NCI-H2171 treated with DMSO at 0.1 percent for 48 hours (cell line): ENCODE data around the gene AP1AR.

ENCODE experiments used
- DNase-seq: peaks from one replicate; lab custom pipeline; 2025; lab: John Stamatoyannopoulos, UW

The AP1AR gene

DNA sequence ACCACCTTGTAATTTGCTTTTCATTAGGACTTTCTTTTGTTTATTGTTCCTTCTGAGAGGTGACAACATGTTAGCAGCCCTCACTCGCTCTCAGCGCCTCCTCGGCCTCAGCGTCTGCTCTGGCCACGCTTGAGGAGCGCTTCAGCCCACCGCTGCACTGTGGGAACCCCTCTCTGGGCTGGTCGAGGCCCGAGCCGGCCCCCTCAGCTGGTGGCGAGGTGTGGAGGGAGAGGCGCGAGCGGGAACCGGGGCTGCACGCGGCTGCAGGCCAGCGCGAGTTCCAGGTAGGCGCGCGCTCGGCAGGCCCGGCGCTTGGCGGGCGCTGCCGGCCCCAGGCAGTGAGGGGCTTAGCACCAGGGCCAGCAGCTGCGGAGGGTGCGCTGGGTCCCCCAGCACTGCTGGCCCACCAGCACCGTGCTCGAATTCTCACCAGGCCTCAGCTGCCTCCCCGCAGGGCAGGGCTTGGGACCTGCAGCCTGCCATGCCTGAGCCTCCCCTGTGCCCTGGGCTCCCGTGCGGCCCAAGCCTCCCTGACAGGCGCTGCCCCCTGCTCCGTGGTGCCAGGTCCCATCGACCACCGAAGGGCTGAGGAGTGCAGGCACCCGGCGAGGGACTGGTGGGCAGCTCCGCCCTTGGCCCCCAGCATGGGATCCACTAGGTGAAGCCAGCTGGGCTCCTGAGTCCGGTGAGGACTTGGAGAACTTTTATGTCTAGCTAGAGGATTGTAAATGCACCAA, 9.2 kb upstream of the AP1AR start:
- no peak for DNase-seq

DNA sequence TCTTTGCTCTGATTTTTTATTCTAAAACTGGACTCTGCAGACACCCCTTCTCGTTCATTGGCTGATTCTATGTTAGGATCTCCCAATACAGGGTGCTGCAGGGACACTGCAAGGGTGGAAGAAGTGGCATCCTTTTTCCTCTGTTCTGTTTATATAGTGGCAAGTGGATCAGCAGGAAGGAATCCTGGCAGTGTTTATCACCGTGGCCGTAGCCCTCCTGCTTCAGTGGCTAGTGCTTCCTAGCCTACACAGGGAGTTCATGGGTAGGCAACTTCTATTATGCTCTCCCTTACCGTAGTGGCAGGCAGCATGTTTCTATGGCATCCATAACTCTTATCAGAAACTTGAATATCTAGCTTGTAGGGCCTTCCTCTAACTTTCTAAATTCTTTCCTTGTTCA, 6.4 kb upstream of the AP1AR start:
- DNase-seq, result no peak

DNA sequence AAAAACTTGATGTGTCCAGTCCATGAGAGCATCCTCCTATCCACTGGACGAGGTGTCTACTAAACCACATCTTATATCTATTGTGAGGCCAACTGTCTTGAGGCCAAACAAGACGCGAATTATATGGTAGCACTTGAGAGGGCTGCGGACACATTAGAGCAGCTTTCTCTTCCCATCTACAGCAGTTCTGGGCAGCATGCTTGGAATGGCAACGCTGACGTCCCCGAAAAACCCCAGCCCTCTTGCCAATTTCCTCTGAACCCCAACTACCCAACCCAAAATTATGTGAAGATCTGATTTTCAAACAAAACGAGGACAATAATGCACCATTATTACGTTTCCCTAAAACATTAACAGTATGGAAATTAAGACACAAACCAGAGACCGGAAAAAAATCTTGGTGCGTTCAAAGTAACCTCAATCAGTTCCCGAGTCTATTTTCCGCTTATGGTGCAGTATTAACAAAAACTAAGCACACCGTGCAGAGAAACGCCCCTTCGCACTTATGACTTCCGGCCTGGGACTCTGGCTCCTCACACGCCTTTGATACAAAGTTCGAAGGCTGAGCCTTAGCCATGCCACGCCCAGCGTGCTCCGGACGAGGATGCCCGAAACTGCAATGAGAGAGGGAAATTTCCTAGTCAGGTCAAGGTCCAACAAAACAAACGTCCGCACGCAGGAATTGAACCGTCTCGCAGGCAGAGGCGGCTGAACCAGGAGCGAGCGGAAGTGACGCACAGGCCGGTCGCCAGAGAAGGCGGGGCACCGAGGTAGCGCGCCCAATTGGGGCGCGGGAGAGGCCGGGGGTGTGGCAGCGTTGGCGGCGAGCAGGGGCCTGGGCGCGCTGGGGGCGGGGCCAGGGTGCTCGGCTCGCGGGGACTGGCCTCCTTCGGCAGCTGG, 458 bp upstream of the AP1AR start:
- peak; percentile 85 for DNase-seq

DNA sequence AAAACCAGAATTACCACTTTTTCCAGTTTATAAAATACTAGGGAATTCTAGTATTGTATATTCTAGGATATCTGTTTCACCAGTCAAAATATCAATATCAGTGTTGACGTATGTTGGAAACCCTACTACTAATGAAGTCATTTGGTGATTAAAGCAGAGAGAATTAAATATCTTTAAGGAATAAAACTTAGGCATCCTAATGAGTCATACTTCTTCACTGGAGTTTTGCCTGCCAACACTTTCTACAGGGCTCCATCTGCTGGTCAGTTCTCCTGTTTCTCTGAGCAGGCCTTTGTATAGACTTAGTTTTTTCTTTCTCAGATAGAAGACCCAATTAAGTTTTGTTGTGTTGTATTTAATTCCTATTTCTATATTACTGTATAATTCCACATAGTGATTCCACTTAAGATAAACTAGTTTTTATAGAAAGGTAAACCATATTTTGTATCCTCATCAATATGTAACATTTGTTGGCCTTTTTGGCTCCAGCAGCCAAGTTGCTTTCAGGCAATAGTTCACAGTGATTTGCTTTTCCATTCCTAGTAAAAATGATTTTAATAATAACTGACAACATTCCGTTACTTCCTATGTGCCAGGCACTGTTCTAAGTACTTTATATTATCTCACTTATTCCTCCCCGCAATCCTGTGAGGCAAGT, 3.5 kb downstream of the AP1AR start:
- DNase-seq, result peak; percentile 33

DNA sequence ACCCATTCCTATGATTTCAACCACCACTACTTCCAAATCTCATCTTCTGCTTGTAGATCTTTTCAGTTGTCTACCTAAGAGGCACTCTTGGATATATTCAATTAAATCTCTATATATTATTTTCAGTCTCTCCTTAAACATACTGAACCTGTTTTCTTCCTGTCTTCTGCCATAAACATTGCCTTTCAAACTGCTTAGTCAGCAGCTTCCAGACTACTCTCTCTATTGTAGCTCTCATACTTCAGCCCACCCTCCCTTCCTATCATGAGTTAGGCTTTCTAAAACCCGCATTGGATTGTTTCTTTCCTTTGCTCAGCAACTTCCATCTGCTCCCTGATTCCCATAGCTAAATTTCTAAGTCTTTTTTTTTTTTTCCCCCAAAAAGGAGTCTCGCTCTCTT, 4.5 kb downstream of the AP1AR start:
- DNase-seq, result no peak

DNA sequence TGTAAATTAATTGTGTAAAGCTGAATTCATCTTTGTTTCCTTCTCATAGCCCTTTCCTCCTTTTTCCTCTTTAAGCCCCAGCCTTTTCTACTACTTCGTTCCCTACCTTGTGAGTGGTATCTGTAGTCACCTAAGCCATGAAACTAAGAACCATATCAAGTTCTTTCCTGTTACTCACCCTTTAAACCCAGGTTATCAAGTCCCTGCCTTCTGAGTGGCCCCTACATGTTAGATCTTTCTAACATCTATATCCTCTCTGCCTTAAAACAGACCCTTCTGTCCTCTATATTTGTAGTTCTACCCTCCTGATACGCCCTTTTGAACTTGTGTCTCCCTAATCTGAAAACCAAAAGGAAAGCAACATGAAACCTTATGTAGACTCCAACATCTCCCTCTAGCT, 7.2 kb downstream of the AP1AR start:
- no peak for DNase-seq

DNA sequence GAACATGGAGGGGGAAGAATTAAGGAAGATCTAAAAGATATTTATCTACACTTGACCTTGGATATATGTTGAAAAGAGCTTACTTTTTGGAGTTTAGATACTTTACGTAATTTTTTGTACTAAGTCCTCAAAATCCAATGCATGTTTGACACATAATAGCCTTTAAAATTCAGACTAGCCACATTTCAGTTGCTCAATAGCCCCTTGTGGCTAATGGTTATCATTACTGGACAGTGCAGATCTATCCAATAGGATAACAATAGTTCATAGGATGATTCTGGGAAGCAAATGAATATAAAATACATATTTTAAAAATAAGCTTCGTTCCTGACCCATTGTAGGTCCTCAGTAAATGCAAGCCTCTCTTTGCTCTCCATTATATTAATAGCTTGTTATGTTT, 13.8 kb downstream of the AP1AR start:
- DNase-seq, result no peak

DNA sequence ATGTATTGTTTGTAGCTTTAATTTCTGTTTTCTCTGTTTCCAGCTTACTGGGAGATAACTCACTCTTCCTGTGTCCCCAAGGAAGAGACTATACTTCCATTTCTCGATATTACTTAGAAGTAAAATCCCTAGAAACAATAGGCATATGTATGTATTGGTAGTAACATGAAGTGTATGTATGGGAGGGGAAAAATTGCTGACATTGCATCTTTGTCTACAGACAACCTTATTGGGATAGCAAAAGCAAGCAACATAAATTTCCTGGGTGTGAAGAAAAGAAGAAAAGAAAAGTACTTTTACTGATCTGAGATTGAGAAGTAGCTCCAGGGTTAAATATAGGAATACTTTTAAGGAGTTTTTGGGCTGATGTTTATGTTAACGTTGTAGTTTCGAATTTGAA, 15.4 kb downstream of the AP1AR start:
- DNase-seq, result no peak

DNA sequence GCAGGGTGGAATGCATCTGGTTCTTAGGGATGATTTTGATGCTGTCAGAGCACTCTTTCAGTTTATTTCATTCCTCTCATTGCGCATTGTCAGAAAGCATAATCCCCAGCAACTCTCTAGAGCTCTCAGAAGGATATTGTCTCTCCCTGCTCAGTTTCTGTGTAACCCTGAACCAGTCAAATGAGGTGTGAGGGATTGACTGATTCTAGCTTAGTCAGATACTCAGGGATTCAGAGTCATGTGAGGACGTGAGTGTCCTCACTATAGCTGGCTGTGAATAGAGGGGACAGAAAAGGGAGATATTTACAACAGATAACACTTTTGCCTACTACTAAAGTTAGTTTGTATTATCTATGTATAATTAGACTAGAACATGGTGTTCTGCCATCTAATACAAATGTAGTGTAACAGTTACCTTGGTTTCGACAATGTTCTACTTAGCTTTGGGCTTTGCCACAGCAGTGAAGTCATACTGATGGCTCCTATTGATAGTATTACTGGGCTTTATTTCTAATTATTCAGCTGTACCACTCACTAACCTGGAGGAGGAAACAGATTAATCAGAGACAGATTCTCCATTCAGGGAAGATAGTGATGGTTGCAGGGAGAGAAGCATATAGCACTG, 19.5 kb downstream of the AP1AR start:
- no peak for DNase-seq

DNA sequence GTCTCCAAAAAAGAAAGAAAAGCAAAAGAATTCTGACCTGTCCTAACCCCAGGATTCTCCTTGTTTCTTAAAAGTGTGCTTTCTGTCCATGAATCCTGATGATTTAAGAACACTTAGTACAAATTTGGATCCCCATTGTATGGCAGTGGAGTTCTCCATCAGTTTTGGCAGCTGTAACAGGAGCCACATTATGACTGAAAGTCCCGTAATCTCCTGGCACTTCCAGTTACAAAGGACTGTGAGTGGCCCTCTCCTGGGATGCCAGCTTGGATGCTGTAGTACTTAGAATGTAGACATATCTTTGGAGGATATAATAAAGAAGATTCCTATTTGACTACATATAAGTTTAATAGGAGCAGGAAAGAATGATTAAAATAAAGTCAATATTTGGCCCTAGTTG, 20.6 kb downstream of the AP1AR start:
- DNase-seq, result no peak

DNA sequence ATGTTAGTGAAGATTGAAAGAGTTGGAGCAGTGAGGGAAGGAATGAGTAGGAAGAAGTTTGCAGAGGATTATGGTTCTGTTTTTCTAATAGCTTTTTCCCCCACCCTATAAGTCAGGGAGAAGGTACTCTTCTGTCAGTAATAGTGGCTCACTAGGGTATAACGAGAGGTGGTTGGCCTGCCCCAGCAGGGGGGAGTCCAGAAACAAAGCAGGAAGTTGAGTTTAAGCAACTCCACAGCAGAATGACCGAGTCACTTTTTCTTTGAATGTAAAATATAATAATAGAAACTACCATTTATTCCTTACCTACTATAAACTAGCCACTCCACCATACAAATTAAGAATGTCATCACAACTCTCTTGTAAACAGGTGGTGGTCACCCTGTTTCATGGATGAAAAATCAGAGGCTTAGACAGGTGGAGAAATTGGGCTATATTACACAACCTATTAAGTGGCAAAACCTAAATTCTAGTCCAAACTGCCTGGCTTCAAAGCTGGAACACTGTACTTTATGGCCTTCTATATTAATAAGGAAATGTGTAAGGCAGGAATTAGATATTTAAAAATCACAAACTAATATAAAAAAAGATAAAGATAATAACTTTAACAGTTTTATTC, 21.9 kb downstream of the AP1AR start:
- DNase-seq, result no peak

DNA sequence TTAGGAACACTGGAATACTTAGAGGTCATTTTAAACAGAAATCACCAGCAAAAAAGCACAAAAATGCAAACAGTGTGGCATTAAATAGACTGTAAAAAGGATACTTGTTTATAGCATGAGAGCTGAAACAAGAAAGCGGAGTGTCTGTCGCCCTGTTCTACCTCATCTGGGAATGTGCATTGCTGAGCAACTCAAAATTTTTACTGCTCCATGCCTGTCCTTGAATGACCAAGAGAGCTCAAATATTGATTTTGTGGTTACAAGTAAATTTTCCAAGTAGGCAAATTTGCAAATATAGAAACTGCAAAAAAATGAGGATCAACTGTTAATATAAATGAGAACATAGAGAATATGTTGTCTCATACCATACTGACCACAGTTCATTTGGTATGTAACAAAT, 25.5 kb downstream of the AP1AR start:
- DNase-seq, result no peak

DNA sequence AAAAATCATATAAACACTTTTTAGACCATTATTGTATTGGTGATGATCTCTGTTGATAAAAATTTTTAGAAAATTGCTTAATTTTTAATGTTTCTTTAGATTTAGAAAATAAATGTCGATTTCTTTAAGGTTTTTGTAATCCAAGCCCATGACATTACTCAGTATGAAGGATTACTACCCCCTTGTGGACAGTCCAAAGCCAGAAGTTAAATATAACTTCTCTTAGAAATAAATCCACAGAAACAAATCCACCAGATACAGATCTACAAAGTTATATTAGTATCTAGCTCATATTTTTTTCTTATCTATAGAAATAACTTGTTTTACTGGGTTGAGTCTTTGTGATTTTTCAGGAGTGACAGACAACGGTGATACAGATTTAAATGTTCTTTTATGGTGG, 35.2 kb downstream of the AP1AR start:
- no peak for DNase-seq

DNA sequence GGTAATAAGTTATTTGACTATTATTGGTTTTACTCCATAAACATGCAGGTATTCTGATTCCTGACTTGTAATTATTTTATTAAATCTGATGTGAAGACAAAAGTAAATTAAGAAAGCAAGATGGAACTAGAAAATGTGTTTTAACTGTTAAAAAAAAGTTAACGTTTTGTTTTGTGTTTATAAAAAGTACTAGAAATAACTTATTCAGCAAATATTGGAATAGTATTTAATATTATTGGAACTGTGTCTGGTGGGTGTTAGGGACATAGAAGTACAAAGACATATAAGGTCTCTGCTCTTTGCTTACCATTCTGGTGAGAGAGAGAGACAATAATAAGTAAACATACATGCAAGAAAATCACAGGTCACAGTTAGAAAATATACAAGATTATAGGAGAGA, 38.5 kb downstream of the AP1AR start:
- no peak for DNase-seq

DNA sequence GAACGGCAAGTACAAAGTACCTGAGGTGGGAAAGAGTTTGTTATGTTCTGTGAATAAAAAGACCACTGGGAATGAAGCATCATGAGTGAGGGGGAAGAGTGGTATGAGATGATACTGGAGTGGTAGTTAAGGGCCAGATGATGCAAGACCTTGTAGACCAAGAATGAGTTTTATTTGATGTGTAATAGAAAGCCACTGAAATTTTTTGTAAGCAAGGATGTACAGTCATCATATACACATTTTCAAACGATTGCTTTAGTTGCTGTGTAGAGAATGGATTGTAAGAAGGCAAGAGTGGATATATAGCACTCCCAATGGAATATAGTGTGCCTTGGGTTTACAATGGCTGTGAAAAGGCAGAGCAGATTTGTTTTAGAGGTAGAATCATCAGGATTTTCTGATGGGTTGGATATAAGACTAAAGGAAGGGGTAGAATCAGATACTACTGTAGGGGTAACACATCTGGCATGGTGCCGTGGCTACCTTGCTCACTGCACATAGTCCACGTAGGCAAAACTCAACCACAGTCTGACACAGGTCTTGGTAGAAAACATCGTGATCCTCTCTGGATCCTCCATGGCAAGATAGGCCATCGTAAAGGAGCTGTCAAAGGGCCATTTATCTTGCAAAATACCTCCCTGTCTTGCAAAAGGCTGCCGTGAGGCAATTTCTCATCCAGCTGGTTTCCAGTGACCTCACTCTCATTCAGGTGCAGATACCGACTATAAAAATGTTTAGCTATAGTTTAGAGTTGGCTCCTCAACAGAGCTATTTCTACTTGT, 39.2 kb downstream of the AP1AR start:
- no peak for DNase-seq

DNA sequence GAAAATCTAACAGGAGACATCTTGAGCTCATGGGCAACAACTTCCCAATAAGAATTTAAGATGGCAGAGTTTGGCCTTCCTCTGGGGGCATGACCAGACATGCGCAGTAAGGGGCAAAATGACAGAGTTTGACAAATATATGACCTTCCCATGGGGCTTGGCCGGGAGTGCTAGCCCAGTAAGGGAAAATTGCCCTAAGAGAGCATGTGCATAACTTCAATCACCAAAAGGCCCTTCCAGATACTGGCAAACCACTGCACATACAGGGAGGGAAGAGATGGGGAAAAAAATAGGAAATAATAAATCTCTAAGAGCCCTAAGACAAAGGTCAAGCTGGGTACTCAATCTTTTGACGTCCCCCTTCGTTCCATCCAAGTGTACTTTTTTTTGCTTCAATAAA, 40.7 kb downstream of the AP1AR start:
- no peak for DNase-seq

DNA sequence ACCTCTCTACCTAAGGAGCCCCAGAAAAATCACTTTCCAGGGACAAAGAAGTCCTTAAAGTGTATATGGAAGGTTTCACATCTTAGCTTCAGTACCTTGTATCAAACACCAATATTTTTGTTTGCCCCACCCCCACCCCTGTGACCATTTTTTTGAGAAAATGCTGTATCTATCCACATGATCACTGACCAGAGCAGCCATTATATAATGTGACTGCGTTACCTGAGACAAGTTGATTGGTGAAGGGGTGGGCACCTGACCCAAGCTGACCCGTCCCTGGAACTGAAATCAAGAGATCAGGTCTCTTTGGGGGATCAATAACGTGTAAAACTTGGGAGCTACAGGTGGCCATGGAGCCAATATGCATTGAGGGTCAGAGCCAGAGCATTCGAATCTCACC, 43.4 kb downstream of the AP1AR start:
- DNase-seq, result no peak

DNA sequence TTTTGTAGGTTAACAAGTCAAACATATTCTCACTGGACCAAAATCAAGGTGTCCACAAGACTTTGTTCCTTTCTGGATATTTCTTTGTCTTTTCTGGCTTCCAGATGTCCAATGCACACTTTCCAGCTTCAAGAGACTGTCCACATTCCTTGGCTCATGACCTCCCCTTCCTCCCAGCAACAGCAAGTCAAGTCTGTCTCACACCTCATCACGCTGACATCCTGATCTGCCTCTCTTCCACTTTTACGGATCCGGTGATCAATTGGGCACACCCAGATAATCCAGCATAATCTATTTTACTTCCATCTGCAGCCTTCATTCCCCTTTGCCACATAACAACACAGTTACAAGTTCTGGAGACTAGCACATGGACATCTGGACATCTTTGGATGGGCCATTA, 44.5 kb downstream of the AP1AR start:
- DNase-seq, result no peak

DNA sequence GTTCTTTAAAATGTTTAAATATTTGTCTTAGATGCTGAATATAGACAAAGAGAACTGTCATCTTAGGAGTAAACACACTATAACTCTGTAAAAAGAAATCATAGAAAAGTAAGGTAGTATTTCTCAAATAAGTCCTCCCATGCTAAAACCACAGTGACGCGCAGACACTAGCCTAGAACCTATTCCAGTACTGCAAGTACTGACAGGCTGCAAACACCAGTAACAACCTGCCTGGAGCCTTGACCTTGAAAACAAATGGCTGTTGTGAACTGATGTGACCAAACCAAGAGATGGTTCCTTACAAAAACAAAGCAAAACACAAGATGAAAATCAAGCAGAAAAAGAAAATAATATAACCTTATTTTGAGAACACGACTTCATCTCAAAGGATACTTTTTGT, 45.6 kb downstream of the AP1AR start:
- DNase-seq, result no peak

DNA sequence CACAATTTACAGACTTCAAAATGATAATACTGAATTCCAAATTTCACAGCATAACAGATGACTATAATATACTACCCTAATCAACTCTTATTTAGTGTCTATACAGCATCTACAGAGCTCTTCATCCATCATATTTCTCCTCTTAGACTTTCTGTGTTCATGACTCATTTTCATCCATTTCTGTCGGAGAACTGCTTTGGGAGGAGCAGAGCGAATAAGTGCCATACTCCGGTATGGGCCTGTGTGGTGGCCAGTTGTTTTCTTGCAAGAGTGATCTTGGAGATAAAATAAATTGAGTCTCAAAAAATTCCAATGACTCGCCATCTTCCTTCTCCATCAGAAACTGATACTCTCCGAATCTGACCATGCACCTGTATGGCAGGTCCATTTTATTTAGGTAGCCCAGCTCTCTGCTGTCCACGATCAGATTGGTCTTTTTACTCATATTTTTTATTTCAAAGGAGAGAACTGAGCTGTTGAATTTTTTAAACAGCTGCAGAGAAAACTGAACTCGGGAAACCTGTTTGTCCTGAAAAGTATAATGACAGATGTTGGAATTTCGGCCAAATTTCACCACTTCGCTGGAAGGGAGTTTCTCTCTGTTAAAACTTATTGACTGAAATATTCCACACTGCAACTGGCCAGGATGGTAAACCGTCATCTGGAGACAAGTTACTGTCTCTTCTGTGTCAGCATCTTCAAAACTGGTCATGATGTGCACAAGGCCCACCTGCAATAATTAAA, 46.3 kb downstream of the AP1AR start:
- DNase-seq, result no peak
